GM12891 (cell line): Measurements from ENCODE around the gene CTSH.

Experiments used
- PAX5 ChIP-seq: IDR thresholded peaks from 2 replicates; pipeline ENCODE4 v1.6.1; 2011; ENCODE audit warnings: low read length, moderate library complexity, mild to moderate bottlenecking; ENCODE audit not compliant: insufficient read depth, severe bottlenecking
- POLR2A ChIP-seq: IDR thresholded peaks from 2 replicates; pipeline ENCODE4 v1.6.1; 2011; ENCODE audit warnings: low read depth, low read length, control low read depth
- POLR2AphosphoS5 ChIP-seq: IDR thresholded peaks from 2 replicates; pipeline ENCODE4 v1.6.1; 2011; ENCODE audit warnings: low read depth, low read length, control low read depth
- POU2F2 ChIP-seq: IDR thresholded peaks from 2 replicates; pipeline ENCODE4 v1.6.1; 2011; ENCODE audit warnings: low read depth, mild to moderate bottlenecking, control low read depth, low read length, moderate library complexity
- TAF1 ChIP-seq: IDR thresholded peaks from 2 replicates; pipeline ENCODE4 v1.6.1; 2011; ENCODE audit warnings: low read depth, low read length, control low read depth

- no peak for TF ChIP-seq POLR2A
- TF ChIP-seq POLR2AphosphoS5: no peak
- TF ChIP-seq TAF1: no peak
- TF ChIP-seq POU2F2: 0 out of 2 replicates have a peak, but pooled peaks have one; percentile 1
- TF ChIP-seq PAX5: no peak
Measured at GRCh38 chr15:78993257-78993930, 48.5 kb upstream of the CTSH start.
